HG03457 (cell line): ENCODE measurements around the gene SPECC1.
"Not testable (repeated sequence)": the region's sequence is repeated elsewhere in the genome, so short reads cannot be mapped to it uniquely, and the experiment has no call there.

Experiments used
- ATAC-seq: cut with Tn5 transposase; IDR thresholded peaks from one replicate; pipeline ENCODE4 v1.9.1; 2021; ENCODE audit warnings: moderate number of reproducible peaks; ENCODE audit not compliant: unreplicated experiment

The SPECC1 gene

DNA sequence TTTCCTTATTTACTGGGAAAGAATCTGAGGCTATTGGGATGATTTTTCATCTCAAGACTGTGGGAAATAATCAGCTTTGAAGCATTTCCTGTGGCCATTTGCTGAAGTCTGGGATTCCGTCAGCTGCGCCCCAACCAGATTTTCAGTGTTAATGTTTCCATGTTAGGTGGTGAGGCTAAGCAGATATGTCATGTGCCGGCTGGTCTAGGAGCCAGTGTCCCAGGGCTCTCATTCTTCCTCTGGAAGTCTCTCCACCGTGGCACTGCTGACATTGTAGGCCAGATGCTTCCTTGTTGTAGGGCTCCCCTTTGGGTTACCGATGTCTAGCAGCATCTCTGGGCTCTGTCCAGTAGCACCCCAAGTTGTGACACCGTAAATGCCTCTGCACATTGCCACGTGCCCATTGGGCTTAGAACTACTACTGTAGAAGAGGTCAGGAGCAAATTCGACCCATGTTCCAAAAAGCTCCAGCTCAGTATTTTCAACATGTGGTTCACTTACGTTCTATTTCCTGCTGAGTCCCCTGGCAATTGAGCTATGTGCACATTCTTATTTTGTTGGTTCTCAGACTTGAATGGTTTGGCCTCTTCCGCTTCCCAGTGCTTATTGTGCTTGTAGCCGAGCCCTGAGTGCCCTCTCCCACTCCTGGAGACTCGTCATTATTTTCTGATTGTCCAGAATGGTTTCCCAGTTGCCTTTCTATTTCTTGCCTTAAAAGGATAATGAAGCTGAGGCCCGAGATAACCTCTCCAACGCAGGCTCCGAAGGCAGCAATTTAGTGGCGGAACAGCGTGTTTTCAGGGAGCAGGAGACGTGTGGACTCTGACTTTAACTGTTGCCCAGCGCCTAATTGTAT, 82.2 kb downstream of the SPECC1 start:
- ATAC-seq: no peak

DNA sequence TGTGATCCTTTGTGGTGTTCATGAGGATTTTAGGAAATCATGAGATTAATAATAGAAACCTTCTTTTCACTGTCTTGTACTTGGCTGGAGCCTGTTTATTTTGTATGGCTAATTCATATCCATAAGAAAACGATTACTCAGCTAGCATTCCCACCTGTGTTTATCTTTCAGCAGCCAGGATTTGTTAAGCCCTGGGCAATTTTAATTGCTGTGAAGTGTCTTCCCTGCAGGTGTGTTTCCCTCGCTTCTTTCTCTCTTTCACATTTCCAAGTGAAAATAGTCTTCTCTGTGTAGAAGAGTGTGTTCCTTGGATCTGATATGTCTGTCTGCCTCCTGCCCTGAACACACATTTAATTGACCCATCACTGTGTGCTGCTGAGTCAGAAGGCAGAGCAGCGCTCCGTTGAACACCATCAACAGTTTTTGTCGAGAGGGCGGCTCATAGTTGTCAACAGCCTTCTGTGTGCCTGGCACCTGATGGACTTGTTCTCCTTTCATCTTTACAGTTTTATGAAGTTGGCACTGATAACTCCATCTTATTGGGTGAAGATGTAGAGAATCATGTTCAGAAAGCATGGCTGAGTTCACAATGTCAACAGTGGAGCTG, 83.2 kb downstream of the SPECC1 start:
- ATAC-seq: no peak

DNA sequence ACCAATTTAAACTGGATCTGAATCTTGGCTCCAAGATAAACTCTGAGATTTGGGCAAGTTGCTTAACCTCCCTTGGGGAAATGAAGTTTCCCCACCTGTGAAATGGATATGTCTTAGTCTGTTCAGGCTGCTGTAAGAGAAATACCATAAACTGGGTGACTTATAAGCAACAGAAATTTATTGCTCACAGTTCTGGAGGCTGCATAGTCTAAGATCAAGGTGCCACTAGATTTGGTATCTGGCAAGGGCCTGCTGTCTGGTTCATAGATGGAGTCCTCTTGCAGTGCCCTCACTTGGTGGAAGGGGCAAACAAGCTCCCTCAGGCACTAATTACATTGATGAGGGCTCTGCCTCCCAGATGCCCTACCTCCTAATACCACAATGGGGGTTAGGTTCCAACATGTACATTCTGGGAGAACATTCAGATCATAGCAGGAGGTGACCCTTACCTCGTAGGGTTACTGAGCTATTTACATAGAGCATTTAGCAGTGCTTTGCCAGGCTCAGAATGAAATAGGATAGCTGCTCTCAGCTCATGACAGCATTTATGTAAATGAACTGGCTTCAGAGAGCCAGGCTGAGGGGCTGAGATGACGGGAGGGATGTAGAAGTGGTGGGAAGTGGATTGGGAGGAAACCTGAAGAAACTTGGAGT, 83.9 kb downstream of the SPECC1 start:
- ATAC-seq: no peak

DNA sequence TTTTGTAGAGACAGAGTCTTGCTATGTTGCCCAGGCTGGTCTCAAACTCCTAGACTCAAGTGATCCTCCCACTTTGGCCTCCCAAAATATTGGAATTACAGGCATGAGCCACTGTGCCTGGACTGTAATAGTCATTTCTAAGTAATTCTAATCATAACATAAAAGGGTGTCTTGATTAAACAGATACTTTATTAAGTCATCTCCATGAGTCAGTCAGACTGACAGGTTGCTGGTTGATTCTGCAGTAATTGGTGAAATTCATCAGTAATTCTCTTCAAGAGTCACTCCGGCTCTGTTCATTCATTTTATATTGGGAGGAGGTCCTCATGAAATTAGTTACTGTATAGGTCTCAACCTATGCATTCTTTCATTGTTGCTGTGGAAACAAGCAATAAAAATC, 85.6 kb downstream of the SPECC1 start:
- no peak for ATAC-seq

DNA sequence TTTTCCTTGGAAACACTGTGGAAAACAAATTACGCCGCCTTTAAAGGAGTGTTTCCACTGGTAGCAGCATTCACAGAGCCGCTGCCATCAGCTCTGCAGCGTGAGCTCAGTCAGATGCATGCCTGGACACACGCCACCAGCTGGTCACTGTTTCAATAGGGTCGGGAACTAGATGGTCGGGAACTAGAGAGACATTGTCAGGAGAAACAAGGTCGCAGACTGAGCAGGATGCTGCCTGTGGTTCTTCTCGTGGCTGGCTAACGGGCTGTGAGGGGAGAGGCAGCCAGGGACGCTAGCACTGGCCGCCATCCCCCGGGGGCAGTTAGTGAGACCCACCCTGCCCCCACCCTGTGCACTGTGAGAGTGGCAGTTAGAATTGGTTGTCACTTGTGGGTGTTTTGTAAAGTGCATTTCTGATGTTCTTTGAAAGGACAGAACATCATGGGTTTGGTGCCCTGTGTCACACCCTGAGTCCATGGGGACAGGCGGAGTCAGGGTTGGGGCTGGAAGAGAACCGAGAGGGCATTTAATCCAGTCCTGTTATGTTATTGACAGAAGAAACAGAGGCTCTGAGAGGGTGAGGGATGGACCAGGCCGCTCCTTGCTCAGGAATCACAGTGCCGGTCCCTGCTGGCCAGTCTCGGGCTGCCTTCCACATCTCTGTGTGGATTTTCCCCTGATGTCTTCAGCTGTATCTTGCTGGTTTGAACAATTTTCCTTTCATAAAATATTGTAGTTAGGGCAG, 86.3 kb downstream of the SPECC1 start:
- ATAC-seq: no peak

DNA sequence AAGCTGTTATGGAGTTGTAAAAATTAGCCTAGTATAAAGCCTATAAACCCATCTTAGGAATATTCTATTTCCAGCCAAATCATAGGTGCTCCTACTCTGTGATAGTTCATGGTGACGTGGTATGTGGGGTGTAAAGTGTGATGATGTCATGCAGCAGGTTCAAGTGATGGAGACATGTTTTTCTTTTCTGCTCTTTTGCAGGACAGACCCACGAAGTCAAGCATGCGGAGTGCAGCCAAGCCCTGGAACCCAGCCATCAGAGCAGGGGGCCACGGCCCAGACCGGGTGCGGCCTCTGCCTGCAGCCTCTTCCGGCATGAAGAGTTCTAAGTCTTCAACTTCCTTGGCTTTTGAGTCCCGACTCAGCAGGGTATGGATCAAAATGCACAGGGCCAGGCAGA, 87.3 kb downstream of the SPECC1 start:
- ATAC-seq: no peak

DNA sequence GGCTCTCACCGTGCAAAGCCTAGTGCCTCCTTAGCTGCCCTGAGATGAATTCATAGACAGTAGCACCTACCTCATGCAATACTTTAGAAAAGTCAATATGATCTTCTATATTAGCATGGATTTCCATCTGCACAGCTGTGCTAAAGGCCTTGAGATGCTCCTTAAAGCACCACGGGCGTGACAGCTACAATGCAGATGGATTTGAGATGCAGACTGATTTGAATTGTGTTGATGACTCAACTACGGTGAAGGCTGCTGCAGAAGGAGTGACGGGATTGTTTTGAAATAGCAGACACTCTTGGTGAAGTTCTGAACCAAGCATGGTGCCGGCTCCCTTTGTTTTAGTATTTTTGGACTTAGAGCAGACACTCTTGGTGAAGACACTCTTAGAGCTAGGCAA, 88.2 kb downstream of the SPECC1 start:
- ATAC-seq: no peak

DNA sequence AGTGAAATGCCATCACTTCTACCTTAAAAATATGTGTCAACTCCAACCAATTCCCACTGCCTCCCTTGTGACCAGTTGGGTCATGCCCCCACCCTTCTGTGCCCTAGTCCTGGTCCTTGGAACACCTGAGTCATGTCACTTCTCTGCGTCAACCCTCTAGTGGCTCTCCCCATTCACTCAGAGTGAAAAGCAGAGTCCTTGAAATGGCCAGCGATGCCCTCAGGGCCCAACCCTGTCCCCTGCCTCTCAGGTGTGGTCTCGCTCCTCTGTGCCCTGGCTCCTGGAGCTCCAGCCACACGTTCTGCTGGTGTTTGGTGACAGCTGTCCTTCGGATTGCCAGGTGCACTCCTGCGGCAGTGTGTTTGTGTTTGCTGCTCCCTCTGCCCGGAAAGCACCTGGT, 89.2 kb downstream of the SPECC1 start:
- no peak for ATAC-seq

DNA sequence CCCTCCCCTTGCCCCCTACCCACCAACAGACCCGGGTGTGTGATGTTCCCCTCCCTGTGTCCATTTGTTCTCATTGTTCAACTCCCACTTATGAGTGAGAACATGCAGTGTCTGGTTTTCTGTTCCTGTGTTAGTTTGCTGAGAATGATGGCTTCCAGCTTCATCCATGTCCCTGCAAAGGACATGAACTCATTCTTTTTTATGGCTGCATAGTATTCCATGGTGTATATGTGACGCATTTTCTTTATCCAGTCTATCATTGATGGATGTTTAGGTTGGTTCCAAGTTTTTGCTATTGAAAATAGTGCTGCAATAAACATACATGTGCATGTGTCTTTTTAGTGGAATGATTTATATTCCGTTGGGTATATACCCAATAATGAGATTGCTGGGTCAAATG, 91.6 kb downstream of the SPECC1 start:
- not testable (repeated sequence) for ATAC-seq

DNA sequence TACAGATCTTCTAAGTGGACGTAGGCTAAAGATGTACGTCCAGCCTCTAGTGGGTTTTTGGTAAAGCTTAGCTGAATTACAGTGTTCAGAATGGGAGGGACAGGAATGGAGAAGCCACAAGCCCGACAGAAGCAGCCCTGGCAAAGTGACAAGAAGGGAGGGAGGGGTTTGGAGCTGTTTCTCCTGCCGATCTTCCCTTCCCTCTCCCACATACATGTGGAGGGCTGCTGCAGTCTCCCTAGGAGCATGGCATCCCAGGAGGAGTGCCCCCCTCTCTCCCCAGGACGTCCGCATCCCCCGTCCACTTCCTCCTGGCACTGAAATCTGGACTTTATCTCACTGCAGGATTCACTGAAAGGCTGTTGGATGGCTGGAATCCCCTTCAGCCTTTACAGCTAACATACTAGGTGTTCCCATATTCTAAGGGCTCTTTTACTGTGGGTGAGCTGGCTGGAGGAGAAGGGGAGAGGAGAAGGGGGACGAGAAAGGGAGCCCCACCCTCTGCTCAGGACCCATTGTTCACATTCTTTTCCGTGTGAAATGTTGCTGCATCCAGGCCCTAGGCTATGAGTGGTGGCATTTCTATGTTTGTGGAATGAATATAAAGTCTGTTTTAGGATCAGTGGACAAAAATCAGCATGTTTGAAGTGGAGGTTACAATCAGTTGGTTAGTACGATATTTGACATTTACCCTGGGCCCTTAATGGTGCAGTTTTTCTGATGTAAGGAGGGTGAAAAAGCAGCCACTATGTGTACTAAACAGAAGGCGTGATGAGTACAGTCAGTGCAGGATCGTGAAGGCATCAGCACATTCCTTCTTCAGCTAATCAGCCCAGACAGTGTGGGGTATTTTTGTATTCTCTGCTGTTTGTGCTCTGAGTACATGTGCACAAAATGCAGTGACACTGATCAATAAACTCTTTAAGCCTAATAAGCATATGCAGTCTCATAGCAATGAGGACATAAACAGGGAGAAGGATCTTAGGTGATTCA, 94.6 kb downstream of the SPECC1 start:
- no peak for ATAC-seq

DNA sequence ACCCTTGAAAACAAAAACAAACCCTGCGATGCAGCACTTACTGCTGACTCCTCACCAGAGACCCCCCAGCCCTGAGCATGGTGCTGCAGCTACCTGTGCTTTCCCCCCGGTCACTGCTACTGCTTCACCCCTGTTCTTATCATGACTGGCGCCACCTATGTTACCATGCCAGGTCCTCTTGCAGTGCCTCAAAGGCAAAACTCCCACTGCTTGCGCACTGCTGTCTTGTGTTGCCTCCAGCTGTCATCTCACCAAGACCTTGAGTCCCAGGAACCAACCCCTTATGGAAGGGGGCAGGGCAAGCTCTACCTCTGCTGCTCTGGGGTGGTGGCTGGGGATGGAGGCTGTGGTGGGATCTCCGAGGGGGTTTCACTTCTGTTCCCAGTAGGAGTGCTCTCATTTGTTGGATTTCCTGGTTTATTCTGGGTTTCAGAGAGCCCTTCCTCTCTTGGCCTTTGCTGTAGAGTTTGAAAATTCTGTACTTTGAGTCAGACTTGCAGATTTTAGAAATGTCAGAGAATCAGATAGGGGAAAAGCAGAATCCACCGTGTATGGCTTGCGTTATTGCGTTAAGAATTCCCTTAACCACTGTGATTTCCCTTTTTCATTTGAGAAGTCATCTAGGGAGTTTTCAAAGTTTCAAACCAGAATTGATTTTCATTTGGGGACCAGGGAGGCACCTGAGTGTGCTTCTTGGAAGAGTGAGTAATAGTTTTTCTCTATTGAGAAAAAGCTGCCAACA, 96.6 kb downstream of the SPECC1 start:
- no peak for ATAC-seq

DNA sequence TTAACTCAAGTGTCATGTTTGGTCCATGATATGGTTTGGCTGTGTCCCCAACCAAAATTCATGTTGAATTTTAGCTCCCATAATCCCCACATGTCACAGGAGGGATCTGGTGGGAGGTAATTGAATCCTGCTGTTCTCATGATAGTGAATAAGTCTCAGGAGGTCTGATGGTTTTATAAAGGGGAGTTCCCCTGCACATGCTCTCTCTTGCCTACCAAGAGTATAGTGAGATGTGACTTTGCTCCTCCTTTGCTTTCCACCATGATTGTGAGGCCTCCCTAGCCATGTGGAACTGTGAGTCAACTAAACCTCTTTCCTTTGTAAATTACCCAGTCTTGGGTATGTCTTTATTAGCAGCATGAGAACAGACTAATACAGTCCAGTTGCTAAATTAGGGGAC, 97.3 kb downstream of the SPECC1 start:
- ATAC-seq: not testable (repeated sequence)

DNA sequence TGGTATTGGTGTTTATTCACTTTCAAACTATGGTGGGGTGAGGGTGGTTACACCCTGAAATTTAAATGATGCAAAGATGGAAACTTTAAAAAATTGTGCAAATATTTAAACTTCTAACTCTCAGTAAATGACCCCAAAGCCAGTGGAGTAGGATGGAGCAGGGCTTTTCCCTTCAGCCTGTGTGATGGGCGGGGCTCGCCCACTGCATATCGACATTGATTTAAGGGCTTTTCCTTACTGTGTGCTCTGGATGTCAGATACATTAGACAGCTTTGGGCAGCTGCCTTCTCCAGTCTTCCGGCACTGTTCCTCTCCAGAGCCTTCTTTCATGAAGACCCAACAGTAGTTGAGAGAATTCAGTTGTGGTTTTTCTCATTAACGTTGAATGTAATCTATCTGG, 99.9 kb downstream of the SPECC1 start:
- no peak for ATAC-seq

DNA sequence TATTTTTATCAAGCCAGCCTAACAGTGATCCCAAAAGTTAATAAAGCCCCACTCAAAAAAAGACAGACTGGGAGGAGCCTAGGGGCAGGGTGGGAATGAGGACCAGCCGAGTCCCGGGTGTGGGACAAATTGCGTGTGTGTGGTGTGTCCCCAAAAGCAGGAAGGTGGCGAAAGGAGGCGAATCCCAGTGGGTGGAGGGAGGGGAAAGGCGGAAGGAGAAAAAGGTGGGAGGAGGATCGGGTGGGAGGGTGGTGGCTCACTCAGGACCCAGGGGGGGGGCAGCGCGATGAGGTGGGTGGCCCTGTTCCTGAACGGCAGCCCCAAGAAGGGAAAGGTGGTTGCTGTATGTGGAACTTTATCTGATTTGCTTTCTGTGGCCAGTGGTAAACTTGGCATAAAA, 102.4 kb downstream of the SPECC1 start:
- no peak for ATAC-seq

DNA sequence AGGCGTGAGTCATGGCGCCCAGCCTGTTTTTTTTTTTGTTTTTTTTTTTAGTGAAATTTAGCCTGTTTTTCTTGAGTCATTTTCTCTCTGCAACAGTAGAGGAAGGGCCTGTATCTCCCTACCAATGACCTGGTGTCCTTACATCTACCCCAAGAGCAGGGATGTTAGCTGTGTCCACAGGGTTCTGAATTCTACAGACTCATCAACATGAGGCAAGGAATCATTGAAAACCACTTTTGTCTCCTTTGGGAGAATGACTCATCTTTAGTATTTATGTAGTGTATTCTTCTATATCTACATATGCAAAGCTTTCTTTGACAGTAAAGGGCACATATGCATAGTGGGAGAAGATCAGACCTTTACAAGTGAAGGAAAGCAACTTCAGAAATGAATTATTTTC, 105.3 kb downstream of the SPECC1 start:
- no peak for ATAC-seq

DNA sequence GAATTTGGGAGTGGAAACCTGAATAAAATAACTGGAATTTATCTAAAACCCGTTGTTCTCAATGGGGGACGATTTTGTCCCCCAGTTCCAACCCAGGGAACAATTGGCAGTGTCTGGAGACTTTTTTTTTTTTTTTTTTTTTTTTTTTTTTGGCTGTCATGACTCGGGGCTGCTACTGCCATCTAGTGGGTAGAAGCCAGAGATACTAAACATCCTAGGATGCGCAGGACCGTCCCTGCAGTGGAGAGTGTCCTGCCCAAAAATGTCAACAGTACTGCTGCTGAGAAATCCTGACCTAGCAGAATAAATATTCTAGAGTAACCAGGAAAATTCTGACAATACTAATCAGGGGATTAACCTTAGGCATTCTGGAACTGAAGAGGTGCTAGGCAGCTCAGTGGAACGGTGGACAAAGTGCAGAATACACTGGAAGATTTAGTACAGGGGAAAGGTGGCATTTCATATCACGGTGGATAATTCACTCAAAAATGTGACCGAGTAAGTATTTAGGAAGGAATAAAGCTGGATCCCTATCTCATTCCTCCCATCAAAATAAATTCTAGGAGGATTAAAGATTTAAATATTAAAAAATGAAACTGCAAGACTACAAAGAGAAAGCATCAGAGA, 107.6 kb downstream of the SPECC1 start:
- no peak for ATAC-seq

DNA sequence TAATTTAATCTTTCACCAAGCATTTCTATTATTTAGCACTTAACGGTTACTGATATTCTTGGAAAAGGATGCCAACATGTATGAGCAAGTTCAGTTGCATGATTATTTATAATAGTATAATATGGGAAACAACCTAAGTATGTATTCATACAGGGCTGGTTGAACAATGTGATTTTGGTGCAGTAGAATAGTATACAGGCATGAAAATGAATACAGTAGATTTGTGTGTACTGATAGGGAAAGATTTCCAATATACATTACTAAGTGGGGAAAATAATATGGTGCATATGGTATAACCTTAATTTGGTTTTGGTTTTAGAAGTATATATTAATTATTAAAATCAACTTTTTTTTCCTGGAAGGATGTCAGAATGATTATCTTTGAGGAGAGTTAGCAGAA, 109.1 kb downstream of the SPECC1 start:
- ATAC-seq: no peak

DNA sequence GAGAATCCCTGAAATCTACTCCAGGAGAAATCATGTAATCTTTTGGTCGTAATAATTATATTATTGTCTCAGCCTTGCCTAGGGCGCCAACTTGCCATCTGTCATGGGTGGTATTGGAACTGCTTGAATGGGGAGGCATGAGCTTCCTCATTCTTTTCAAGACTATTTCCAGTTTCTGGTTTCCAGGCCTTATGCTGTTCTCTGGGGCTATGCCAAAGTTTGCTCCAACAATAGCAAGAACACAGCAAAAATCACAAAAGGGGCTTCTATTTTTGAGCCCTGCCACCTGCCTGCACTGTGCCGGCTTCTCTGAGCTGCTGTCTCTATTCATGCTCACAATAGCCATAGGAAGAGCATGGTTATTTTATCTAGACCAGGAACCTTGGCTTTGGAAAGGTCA, 111.7 kb downstream of the SPECC1 start:
- no peak for ATAC-seq
